HL-60 (cell line): ENCODE measurements around the gene SH3RF3.

Source experiments
- GABPA ChIP-seq: IDR thresholded peaks from 2 replicates; pipeline ENCODE4 v1.6.1; 2012; ENCODE audit warnings: low read depth
- POLR2AphosphoS5 ChIP-seq: IDR thresholded peaks from 2 replicates; pipeline ENCODE4 v1.6.1; 2012; ENCODE audit warnings: low read depth
- SPI1 ChIP-seq: IDR thresholded peaks from 2 replicates; pipeline ENCODE4 v1.6.1; 2012; ENCODE audit warnings: low read depth, mild to moderate bottlenecking, borderline replicate concordance
- TF ChIP-seq, protein P1 (sequence below): IDR thresholded peaks from one replicate; pipeline ENCODE4 v1.5.1; 2011; ENCODE audit warnings: low read length, control low read depth, inconsistent platforms; ENCODE audit not compliant: insufficient read depth
- TF ChIP-seq, protein P2 (sequence below): IDR thresholded peaks from 2 replicates; pipeline ENCODE4 v1.6.1; 2012; ENCODE audit warnings: low read depth; ENCODE audit not compliant: insufficient replicate concordance

DNA sequence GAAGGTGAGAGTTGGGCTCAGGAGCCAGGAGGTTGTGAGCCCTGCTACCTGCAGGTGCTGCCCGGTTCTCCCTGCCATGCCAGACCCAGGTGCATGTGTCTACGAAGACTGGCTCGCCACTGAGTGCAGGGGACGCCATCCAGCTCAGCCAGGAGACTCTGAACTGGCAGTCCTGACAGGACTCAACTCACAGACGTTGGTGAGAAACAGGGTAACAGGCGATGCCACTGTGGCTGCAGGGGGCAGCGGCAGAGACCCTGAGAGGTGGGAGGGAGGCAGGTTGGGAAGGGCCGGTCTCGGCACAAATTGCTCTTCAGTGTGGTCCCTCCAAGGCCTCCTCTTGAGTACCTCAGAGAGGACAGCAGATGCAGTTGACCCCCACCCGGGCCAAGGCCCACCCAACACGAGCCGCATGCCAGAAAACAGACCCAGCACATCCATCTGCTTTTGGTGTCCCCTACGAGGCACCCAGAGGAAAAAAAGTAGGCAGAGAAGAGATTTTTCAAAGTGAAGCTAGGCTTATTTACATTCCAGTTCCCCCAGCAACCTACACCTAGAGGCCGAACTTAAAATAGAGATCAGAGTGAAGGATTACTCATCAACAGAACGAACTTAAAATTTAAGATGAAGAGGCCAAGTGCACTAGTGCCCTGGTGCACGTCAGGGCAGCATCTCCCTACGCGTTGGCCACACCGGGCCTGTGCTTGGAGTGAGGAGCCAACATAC is 300.0 kb downstream of the SH3RF3 start:
- TF ChIP-seq, protein P1, sequence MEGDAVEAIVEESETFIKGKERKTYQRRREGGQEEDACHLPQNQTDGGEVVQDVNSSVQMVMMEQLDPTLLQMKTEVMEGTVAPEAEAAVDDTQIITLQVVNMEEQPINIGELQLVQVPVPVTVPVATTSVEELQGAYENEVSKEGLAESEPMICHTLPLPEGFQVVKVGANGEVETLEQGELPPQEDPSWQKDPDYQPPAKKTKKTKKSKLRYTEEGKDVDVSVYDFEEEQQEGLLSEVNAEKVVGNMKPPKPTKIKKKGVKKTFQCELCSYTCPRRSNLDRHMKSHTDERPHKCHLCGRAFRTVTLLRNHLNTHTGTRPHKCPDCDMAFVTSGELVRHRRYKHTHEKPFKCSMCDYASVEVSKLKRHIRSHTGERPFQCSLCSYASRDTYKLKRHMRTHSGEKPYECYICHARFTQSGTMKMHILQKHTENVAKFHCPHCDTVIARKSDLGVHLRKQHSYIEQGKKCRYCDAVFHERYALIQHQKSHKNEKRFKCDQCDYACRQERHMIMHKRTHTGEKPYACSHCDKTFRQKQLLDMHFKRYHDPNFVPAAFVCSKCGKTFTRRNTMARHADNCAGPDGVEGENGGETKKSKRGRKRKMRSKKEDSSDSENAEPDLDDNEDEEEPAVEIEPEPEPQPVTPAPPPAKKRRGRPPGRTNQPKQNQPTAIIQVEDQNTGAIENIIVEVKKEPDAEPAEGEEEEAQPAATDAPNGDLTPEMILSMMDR = no peak
- TF ChIP-seq GABPA (no peak), POLR2AphosphoS5 (no peak), SPI1 (no peak)
- TF ChIP-seq, protein P2, sequence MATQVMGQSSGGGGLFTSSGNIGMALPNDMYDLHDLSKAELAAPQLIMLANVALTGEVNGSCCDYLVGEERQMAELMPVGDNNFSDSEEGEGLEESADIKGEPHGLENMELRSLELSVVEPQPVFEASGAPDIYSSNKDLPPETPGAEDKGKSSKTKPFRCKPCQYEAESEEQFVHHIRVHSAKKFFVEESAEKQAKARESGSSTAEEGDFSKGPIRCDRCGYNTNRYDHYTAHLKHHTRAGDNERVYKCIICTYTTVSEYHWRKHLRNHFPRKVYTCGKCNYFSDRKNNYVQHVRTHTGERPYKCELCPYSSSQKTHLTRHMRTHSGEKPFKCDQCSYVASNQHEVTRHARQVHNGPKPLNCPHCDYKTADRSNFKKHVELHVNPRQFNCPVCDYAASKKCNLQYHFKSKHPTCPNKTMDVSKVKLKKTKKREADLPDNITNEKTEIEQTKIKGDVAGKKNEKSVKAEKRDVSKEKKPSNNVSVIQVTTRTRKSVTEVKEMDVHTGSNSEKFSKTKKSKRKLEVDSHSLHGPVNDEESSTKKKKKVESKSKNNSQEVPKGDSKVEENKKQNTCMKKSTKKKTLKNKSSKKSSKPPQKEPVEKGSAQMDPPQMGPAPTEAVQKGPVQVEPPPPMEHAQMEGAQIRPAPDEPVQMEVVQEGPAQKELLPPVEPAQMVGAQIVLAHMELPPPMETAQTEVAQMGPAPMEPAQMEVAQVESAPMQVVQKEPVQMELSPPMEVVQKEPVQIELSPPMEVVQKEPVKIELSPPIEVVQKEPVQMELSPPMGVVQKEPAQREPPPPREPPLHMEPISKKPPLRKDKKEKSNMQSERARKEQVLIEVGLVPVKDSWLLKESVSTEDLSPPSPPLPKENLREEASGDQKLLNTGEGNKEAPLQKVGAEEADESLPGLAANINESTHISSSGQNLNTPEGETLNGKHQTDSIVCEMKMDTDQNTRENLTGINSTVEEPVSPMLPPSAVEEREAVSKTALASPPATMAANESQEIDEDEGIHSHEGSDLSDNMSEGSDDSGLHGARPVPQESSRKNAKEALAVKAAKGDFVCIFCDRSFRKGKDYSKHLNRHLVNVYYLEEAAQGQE = no peak
